ENCODE results near the gene HEATR5B. TPM values are rescaled to one million over a fixed set of nuclear protein-coding genes. Genes with fewer than 3 reads are reported as not detected.
A peak's percentile ranks its signal among the peaks of the same experiment; 100 is the strongest.

The HEATR5B gene
- total and polyA plus RNA-seq, 10 of the 15 experiments (the other 5 are each of a cell fraction or from before 2014, with no cell fraction given), result 4.1 to 34.7 (median 17.7) TPM

DNA sequence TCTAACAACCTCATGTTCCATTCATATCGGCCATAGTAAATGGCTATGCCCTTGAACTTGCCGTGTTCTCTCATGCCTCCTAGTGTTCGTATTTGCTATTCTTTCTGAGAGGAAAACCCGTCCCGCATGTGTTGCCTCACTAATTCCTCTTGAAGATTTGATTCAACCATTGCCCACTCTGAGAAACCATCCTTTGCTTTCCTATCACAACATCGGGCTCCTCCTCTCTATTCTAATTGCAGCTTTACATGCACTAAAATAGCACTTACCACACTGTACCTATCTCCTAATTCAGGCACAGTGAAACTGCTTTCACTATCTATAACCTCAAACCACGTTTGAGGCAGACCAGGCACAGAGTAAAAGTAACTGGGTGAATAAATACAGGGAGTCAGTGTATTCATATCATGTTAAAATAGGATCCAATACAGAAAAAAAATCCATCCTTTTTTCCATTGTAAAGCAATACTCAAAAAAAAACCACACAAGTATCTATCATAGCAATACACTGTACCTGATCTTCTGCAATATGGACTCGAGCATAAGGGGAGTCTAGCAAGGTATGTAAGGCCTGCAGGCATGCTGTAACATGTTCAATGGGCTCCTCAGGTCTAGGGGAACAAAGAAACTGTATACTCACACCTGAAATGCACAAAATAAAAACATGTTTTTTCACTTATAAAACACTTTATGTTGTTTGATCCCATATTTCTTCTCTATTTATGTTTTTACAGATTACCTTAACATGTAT is 78.9 kb downstream of the HEATR5B start (continued):
- TF ChIP-seq STAT1 (conservative IDR thresholded peaks at IDR 0.05) (no peak), CBFB (IDR thresholded peaks at IDR 0.05; ENCODE audit: low read depth) (peak; percentile 67), MEF2B (IDR thresholded peaks at IDR 0.05; ENCODE audit: partially characterized antibody, poor library complexity, severe bottlenecking) (peak; percentile 95), ATF3 (IDR thresholded peaks at IDR 0.05; ENCODE audit: borderline replicate concordance, extremely low read depth, low read depth, low read length) (no peak), CHD4 (IDR thresholded peaks at IDR 0.05) (no peak), RAD21 (IDR thresholded peaks at IDR 0.05; ENCODE audit: insufficient read depth, low read depth, low read length) (peak; percentile 53), PML (IDR thresholded peaks at IDR 0.05; ENCODE audit: low read length) (no peak), ZNF622 (IDR thresholded peaks at IDR 0.05) (no peak), SUZ12 (IDR thresholded peaks at IDR 0.05; ENCODE audit: unreplicated experiment) (no peak), LARP7 (IDR thresholded peaks at IDR 0.05) (no peak), TCF3 (IDR thresholded peaks at IDR 0.05; ENCODE audit: borderline replicate concordance, insufficient read depth, low read depth, low read length) (no peak), IKZF1 (conservative IDR thresholded peaks at IDR 0.05) (0 out of 2 replicates have a peak, but pooled peaks have one; percentile 23), E2F8 (IDR thresholded peaks at IDR 0.05; ENCODE audit: low read depth, partially characterized antibody) (no peak), NR2C1 (IDR thresholded peaks at IDR 0.05) (no peak), HCFC1 (IDR thresholded peaks at IDR 0.05; ENCODE audit: low read length) (no peak), EZH2 (IDR thresholded peaks at IDR 0.05; ENCODE audit: borderline replicate concordance, control insufficient read depth, low read depth, low read length) (no peak), GABPA (IDR thresholded peaks at IDR 0.05; ENCODE audit: low read depth) (no peak), RB1 (IDR thresholded peaks at IDR 0.05; ENCODE audit: borderline replicate concordance) (no peak), POLR2A (IDR thresholded peaks at IDR 0.05; ENCODE audit: low read depth, low read length) (no peak), STAT3 (IDR thresholded peaks at IDR 0.05; ENCODE audit: low read depth, low read length) (no peak), ZZZ3 (IDR thresholded peaks at IDR 0.05; ENCODE audit: control insufficient read depth, insufficient read length, low read depth) (no peak)
- TF ChIP-seq, protein P1, sequence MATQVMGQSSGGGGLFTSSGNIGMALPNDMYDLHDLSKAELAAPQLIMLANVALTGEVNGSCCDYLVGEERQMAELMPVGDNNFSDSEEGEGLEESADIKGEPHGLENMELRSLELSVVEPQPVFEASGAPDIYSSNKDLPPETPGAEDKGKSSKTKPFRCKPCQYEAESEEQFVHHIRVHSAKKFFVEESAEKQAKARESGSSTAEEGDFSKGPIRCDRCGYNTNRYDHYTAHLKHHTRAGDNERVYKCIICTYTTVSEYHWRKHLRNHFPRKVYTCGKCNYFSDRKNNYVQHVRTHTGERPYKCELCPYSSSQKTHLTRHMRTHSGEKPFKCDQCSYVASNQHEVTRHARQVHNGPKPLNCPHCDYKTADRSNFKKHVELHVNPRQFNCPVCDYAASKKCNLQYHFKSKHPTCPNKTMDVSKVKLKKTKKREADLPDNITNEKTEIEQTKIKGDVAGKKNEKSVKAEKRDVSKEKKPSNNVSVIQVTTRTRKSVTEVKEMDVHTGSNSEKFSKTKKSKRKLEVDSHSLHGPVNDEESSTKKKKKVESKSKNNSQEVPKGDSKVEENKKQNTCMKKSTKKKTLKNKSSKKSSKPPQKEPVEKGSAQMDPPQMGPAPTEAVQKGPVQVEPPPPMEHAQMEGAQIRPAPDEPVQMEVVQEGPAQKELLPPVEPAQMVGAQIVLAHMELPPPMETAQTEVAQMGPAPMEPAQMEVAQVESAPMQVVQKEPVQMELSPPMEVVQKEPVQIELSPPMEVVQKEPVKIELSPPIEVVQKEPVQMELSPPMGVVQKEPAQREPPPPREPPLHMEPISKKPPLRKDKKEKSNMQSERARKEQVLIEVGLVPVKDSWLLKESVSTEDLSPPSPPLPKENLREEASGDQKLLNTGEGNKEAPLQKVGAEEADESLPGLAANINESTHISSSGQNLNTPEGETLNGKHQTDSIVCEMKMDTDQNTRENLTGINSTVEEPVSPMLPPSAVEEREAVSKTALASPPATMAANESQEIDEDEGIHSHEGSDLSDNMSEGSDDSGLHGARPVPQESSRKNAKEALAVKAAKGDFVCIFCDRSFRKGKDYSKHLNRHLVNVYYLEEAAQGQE (IDR thresholded peaks at IDR 0.05; ENCODE audit: low read depth, low read length), result no peak
- TF ChIP-seq, protein P2, sequence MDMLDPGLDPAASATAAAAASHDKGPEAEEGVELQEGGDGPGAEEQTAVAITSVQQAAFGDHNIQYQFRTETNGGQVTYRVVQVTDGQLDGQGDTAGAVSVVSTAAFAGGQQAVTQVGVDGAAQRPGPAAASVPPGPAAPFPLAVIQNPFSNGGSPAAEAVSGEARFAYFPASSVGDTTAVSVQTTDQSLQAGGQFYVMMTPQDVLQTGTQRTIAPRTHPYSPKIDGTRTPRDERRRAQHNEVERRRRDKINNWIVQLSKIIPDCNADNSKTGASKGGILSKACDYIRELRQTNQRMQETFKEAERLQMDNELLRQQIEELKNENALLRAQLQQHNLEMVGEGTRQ (IDR thresholded peaks at IDR 0.05; ENCODE audit: borderline replicate concordance, low read depth, low read length), result no peak

Measured in GM12878 (cell line).